Femur (tissue), 1 donor: ENCODE measurements around the gene MZT2A.
"Not testable (repeated sequence)": the region's sequence is repeated elsewhere in the genome, so short reads cannot be mapped to it uniquely, and the experiment has no call there.

Experiments used
- DNase-seq: peaks from one replicate; pipeline ENCODE4 v3.0.0-alpha.2; 2017

MZT2A gene

GRCh38 chr2:131492015-131492417 lies at the start of gene MZT2A:
MZT2A (minus strand) TSS chr2:131492397; CDS start chr2:131492376, 21 bp downstream.
- DNase-seq: not testable (repeated sequence)

DNA sequence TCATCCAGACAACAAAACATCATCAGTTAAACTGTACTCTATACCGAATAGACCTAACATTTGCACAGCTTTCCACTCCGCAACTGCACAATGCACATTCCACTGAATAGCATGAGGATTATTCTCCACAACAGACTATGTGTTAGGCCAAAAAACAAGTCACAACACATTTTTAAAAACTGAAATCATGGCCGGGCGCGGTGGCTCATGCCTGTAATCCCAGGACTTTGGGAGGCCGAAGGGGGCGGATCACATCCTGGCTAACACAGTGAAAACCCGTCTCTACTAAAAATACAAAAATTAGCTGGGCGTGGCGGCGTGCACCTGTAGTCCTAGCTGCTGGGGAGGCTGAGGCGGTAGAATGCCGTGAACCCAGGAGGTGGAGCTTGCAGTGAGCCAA lies 46.7 kb upstream of the MZT2A start:
- DNase-seq: not testable (repeated sequence)

DNA sequence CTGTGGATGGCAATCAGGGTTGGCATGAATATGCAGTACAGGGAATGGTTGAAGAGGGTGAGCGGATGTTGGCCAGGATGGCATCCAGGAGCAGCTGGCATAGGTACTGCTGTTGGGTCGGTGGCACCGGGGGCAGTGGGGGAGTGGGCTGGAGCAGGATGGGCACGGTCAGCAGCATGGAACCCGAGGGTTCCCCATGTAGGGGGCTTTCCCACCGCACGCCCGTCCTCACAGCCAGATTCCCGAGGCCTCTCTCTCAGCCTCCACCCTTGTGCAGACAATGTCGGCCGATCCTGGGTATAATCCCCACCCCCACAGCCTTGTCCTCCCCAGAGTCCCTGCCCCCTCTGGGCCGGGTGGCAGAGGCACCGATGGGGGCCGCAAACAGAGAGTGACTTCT lies 44.6 kb upstream of the MZT2A start:
- DNase-seq: not testable (repeated sequence)

GRCh38 chr2:131535951-131536826 lies 44.0 kb upstream of the MZT2A start:
- DNase-seq: not testable (repeated sequence)

DNA sequence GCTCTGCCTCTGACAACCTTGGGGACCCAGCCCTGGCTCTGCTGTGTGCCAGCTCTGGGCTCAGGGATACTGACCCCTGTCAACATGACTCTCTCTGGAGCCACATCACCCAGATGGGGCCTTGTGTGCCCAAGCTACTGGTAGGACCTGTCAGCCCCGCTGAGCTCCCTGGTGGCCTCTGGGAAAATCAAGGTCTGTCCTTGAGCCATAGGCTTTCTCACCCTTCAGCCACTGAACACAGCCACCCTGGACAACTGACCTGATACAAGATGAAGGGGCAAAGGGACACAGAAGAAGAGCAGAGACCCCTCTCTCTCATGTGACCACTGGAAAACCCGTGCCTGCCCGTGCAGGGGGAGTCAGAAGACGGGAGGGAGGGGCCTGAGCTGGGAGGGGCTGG lies 43.3 kb upstream of the MZT2A start:
- DNase-seq: no peak

DNA sequence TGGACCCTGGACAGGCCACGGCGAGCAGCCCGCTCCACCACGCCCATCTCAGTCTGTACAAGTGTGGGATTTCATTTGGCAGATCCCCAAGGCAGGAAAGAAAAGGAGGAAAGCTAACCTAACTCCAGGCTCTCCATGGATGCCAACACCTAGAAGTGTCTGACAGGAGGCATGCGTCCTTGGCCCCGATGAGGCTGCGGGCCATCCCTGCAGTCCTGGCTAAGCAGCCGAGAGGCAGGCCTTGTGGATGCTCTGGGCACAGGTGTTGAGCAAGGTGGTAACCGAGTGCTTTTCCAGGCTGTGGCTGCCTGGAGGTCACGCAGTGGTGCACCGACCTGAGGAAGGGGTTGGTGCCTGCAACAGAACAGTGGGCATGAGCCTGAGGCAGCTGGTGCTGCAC lies 42.8 kb upstream of the MZT2A start:
- DNase-seq: not testable (repeated sequence)

- not testable (repeated sequence) for DNase-seq
Observed at GRCh38 chr2:131534317-131534672, 42.1 kb upstream of the MZT2A start.

GRCh38 chr2:131533609-131534316 lies 41.6 kb upstream of the MZT2A start:
- not testable (repeated sequence) for DNase-seq

GRCh38 chr2:131532723-131533608 lies 40.8 kb upstream of the MZT2A start:
- not testable (repeated sequence) for DNase-seq

DNA sequence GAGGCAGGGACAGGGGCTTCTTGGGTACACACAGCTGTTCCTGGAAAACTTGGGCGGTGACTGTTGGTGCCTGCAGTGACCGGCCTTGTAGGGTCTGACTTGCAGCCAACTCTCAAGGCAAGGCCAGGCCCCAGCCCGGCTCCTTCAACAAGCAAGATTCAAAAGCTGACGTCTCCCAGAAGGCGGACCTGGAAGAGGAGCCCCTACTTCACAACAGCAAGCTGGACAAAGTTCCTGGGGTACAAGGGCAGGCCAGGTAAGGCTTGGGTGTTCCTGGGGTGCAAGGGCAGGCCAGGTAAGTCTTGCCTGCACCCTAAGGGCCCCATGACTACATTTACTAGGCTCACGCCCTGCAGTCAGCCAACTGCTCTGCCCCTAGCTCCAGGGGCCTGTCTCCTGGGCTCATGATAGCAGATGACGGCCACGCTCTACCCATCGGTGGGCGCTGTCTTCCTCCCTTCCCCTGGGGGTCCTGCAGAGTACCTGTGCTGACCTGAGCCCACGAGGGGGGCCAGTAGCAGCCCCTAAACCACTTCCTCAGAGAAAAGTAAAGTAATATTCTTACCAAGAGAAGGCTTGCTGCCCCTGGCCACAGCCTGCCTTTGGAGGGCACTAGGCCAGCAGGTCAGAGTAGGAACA lies 39.5 kb upstream of the MZT2A start:
- not testable (repeated sequence) for DNase-seq

GRCh38 chr2:131530626-131531344 lies 38.6 kb upstream of the MZT2A start:
- not testable (repeated sequence) for DNase-seq

DNA sequence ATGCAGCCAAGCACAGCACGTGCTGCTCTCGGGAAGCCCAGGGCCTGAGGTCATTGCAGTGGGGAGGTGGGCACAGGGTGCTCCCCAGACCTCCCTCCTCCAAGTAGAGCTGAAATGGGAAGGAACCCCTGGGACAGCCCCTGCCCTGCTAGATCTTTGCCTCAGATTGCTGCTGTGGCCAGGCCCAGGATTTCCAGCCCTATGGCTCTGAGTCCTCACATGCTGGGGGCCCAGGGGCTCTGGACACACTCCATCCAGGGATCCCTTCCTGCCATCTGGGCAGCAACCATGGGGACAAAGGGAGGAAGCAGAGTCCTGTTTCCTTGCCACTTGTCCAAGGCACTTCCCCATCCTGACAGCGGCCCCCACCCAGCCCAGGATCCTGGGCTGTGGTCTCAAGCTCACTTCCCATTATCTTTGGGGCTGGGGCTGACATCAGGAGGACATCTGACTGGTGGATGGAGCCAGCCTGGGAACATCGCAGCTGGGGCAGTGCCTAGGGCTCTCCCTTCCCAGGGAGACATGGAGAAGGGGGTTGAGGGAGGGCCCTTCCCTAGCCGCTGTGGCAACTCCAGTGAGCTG lies 37.8 kb upstream of the MZT2A start:
- not testable (repeated sequence) for DNase-seq

DNA sequence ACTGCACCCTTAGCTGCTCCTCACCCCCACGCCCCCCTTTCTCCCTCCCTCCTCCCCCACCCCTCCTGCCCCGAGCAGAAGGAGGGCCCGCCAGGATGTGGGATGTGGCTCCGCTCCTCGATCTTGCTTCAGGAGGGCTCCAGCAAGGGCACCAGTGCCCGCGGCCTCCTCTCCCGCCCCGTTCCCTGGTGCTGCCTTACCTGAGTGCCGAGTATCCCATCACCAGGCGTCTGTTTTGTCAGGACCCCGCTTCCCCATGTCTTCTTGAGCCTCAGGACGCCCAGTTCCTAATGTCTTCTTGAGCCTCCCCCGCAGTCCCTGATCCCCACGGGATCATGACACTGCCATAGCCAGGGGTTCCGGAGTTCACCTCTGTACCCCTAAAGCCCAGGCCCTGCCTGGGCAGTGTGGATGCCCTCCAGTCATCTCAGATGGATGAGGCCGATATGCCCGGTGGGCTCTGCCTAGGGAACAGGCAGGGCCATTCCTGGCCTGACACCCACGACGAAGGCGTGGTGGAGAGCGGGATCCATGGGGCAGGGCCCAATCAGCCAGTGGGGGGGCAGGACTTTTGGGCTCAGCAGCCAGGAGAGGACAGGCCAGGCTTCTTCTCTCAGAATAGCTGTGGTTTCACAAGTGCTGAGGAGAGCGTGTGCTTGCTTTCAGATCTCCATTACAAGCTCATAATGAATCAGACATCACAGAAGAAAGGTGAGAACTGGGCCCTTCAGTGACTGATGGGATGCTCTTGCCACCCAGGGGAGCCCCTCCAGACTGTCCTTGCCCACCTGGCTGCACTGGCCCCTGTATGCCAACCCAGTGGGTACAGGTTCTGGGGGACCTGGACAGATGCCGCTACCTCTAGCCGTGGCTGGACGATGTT lies 37.0 kb upstream of the MZT2A start:
- not testable (repeated sequence) for DNase-seq

GRCh38 chr2:131527131-131528001 lies 35.2 kb upstream of the MZT2A start, which contains the start of gene CCDC74A:
CCDC74A (plus strand) TSS chr2:131527888; CDS start chr2:131527971, 83 bp downstream.
- DNase-seq: not testable (repeated sequence)

GRCh38 chr2:131525256-131525655 lies 33.1 kb upstream of the MZT2A start:
- not testable (repeated sequence) for DNase-seq

DNA sequence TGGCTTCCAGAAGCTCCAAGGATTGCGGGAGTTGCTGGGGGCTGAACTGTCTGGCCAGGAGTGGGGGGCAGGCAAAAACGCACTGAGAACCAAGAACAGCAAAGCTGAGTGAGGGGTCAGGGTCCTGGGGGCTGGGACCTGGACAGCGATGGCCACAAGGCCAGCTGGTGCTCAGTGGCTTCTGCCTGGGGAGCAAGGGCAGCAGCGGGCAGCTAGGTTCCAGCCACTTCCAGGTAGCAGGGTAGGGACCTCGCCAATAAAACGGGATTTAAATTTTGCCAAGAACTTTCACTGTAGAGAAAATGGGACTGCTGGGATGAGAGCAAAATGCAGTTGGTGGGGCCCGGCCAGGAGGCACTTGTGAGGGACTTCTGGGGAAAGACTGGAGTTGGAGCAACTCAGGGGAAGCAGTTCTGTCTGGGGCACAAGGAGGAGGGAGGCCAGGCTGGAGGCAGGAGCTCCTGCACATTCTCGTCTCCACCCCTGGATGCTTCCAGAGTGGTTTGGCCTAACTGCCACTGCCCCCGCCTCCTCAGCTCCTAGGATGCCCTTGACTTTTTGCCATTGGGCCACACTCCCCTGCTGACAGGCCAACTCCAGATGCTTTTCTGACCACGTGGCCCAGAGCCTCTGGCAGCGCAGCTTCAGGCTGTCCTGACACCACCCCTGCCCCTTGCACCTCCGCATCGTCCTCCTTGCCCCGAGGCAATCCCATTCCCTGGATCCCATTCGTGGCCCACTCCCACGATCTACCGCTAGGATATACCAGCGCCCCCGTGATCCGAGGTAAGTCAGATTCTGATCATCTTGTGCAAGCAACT lies 30.0 kb upstream of the MZT2A start:
- no peak for DNase-seq

DNA sequence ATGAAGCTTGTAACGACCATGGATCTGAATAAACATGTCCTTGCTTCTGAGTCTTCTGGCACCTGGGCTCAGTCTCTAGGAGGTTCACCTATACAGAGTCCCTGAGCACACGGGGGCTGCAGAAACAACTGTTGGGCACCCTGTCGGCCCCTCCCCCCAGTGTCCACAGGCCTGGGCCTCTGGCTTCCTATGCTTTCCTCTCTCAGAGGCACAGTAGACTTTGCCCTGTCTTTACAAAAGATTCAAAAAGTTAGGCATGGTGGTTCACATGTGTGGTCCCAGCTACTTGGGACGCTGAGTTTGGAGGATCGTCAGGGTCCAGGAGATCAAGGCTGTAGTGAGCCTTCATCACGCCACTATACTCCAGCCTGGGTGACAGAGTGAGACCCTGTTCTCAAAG lies 29.3 kb upstream of the MZT2A start:
- not testable (repeated sequence) for DNase-seq

DNA sequence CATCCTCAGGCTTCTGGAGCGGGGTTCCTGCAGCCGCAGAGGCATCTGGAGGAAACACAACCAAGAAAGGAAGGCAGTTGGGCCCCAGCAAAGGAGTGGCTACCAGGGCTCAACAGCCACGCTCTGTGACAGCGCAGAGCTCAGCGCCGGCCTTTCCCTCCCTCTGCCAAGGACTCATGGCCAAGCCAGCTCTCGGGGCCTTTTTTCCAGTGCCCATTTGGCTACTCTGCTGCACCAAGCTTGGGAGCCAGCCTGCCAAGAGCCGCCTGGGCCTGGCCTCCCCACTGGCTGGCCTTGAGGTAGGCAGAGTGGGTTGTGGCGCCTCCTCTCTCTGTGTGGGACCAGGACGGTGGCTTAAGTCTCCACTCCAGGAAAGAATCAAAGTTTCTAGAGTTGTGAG lies 28.3 kb upstream of the MZT2A start:
- no peak for DNase-seq
